Karpas-422 (cell line): ENCODE data around the gene MYH9. TPM values are rescaled to one million over a fixed set of nuclear protein-coding genes. Genes with fewer than 3 reads are reported as not detected.
A peak's percentile ranks its signal among the peaks of the same experiment; 100 is the strongest.

ENCODE experiments used
- DNase-seq: peaks from one replicate; pipeline ENCODE4 v3.0.0-alpha.2; 2015
- H2AFZ ChIP-seq: fragments of 200-600 bp; sonication (generic); 2 replicates; pipeline ENCODE4 v1.6.1; 2014; ENCODE audit warnings: antibody characterized with exemption, low read length, mixed read lengths
- H3K27ac ChIP-seq: fragments of 200-600 bp; sonication (generic); 2 replicates; pipeline ENCODE4 v1.5.1; 2014; ENCODE audit warnings: mild to moderate bottlenecking, low read length, moderate library complexity
- H3K27me3 ChIP-seq: fragments of 200-600 bp; sonication (generic); 2 replicates; pipeline ENCODE4 v1.6.1; 2014; ENCODE audit warnings: low read length, mixed read lengths
- H3K36me3 ChIP-seq: fragments of 200-600 bp; sonication (generic); 2 replicates; pipeline ENCODE4 v1.6.1; 2014; ENCODE audit warnings: low read length, mixed read lengths; ENCODE audit not compliant: insufficient read depth
- H3K4me1 ChIP-seq: fragments of 200-600 bp; sonication (generic); 2 replicates; pipeline ENCODE4 v1.6.1; 2014; ENCODE audit warnings: mild to moderate bottlenecking, low read length, mixed read lengths
- H3K4me2 ChIP-seq: fragments of 200-600 bp; sonication (generic); 2 replicates; pipeline ENCODE4 v1.6.1; 2014; ENCODE audit warnings: low read length, low read depth, mild to moderate bottlenecking; ENCODE audit not compliant: poor library complexity, severe bottlenecking
- H3K4me3 ChIP-seq: fragments of 200-600 bp; sonication (generic); 2 replicates; pipeline ENCODE4 v1.5.1; 2014; ENCODE audit warnings: mild to moderate bottlenecking, antibody characterized with exemption, low read length, mixed read lengths
- H3K79me2 ChIP-seq: fragments of 200-600 bp; sonication (generic); 2 replicates; pipeline ENCODE4 v1.6.1; 2014; ENCODE audit warnings: mild to moderate bottlenecking, low read length, mixed read lengths
- H3K9ac ChIP-seq: fragments of 200-600 bp; sonication (generic); 2 replicates; pipeline ENCODE4 v1.6.0; 2014; ENCODE audit warnings: low read length
- H3K9me2 ChIP-seq: fragments of 200-600 bp; sonication (generic), shearing (Covaris generic); replicated peaks from 2 replicates; pipeline ENCODE4 v1.6.0; 2014; ENCODE audit warnings: mild to moderate bottlenecking, low read length, moderate library complexity; ENCODE audit not compliant: insufficient read depth
- H3K9me3 ChIP-seq: fragments of 300-700, 200-600 bp; sonication (generic); 2 replicates; pipeline ENCODE4 v1.6.1; 2014; ENCODE audit warnings: low read length, mixed read lengths
- H4K20me1 ChIP-seq: fragments of 200-600 bp; sonication (generic); 2 replicates; pipeline ENCODE4 v1.6.1; 2014; ENCODE audit warnings: mild to moderate bottlenecking, antibody characterized with exemption, low read length, low read depth; ENCODE audit not compliant: insufficient read depth
- total RNA-seq: library from RNA; depleted of rRNA; stranded (reverse); fragments of >200 nt; shearing (Covaris generic); gene quantifications from 2 replicates; pipeline ENCODE4 v1.2.3, GENCODE V29; 2014; ENCODE audit warnings: low replicate concordance

Gene MYH9
- total RNA-seq, 1 experiment from 2014 or later = 57.5 TPM

GRCh38 chr22:36364255-36365019 lies 23.3 kb downstream of the MYH9 start:
- no peak for DNase-seq
- no peak overlapping the region for H2AFZ ChIP-seq
- no peak overlapping the region for H3K4me2 ChIP-seq
- peaks cover 15% of the 10 kb centered on the region for H4K20me1 ChIP-seq
- H3K36me3 ChIP-seq = no peaks in the 10 kb centered on the region; the same call in 1 of the 2 replicates
- H3K9me2 ChIP-seq = no peaks in the 10 kb centered on the region
- H3K9me3 ChIP-seq = no peaks in the 10 kb centered on the region
- H3K27me3 ChIP-seq = no peaks in the 10 kb centered on the region
- H3K4me1 ChIP-seq = peaks cover 94% of the 10 kb centered on the region
- no peak overlapping the region for H3K9ac ChIP-seq
- no peak overlapping the region for H3K4me3 ChIP-seq
- H3K27ac ChIP-seq = no peak overlapping the region
- peaks cover 99% of the 10 kb centered on the region for H3K79me2 ChIP-seq

- no peaks in the 10 kb centered on the region; the same call in 1 of the 2 replicates for H3K36me3 ChIP-seq
- no peak for DNase-seq
- no peaks in the 10 kb centered on the region for H3K9me3 ChIP-seq
- H2AFZ ChIP-seq = no peak overlapping the region
- H3K4me1 ChIP-seq = peaks cover 94% of the 10 kb centered on the region
- no peak overlapping the region for H3K4me3 ChIP-seq
- H3K4me2 ChIP-seq = no peak overlapping the region
- peak overlapping the region; percentile 13; the same call in 1 of the 2 replicates for H3K9ac ChIP-seq
- H3K27ac ChIP-seq = 0 out of 2 replicates have a peak overlapping the region, but pooled peaks have one; percentile 9
- H3K9me2 ChIP-seq = no peaks in the 10 kb centered on the region
- H3K79me2 ChIP-seq = peaks cover 99% of the 10 kb centered on the region
- no peaks in the 10 kb centered on the region for H3K27me3 ChIP-seq
- H4K20me1 ChIP-seq = peaks cover 21% of the 10 kb centered on the region
These were observed 24.3 kb downstream of the MYH9 start for GRCh38 chr22:36363349-36363981.

GRCh38 chr22:36362932-36363331 lies 24.8 kb downstream of the MYH9 start:
- Histone ChIP-seq H3K4me1 (peaks cover 89% of the 10 kb centered on the region), H3K79me2 (peaks cover 99% of the 10 kb centered on the region), H3K36me3 (no peaks in the 10 kb centered on the region; the same call in 1 of the 2 replicates), H3K4me2 (no peak overlapping the region), H3K9me2 (no peaks in the 10 kb centered on the region), H3K9me3 (no peaks in the 10 kb centered on the region), H2AFZ (no peak overlapping the region), H3K27me3 (no peaks in the 10 kb centered on the region), H3K9ac (no peak overlapping the region), H3K27ac (0 out of 2 replicates have a peak overlapping the region, but pooled peaks have one; percentile 9), H3K4me3 (no peak overlapping the region), H4K20me1 (peaks cover 19% of the 10 kb centered on the region)
- DNase-seq = no peak

GRCh38 chr22:36362075-36362474 lies 25.7 kb downstream of the MYH9 start:
- Histone ChIP-seq H3K4me3 (no peak overlapping the region), H3K9me3 (no peaks in the 10 kb centered on the region), H3K4me1 (peaks cover 80% of the 10 kb centered on the region), H3K36me3 (no peaks in the 10 kb centered on the region; the same call in 1 of the 2 replicates), H3K27ac (no peak overlapping the region), H3K79me2 (peaks cover 99% of the 10 kb centered on the region), H3K27me3 (no peaks in the 10 kb centered on the region), H3K4me2 (no peak overlapping the region), H2AFZ (no peak overlapping the region), H3K9ac (no peak overlapping the region), H4K20me1 (peaks cover 23% of the 10 kb centered on the region), H3K9me2 (no peaks in the 10 kb centered on the region)
- DNase-seq = no peak

DNA sequence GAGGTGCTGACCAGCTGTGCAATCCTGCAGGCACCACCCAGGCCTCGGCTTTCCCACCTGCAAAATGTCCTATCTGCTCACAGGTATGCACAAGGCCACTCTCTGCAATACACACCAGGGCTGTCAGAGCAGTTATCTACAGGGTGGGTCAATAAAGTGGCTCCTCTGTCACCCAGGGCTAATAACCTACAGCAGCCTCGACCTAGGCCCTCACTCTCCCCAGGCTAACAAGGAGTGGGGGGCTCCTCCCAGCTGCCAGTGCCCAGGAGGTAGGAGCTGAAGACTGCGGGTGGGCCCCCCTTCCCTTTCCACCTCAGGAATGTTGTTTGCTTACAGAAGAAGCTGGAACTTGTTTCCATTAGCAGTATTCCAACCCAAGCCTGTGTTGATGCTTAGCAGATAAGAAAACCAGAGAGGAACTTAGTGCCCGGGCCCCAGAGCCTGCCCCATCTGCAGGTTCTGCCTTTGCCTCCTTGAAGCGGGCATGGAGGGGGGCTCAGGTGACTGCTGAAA lies 26.8 kb downstream of the MYH9 start:
- Histone ChIP-seq H3K9me2 (no peaks in the 10 kb centered on the region), H3K9ac (peak overlapping the region; percentile 24), H3K27ac (peak overlapping the region; percentile 27; the same call in 1 of the 2 replicates), H2AFZ (no peak overlapping the region), H3K4me1 (peaks cover 75% of the 10 kb centered on the region), H3K4me2 (peak overlapping the region; percentile 3), H3K4me3 (no peak overlapping the region), H3K36me3 (no peaks in the 10 kb centered on the region), H3K79me2 (peaks cover 99% of the 10 kb centered on the region), H3K9me3 (no peaks in the 10 kb centered on the region), H4K20me1 (peaks cover 22% of the 10 kb centered on the region; the same call in 1 of the 2 replicates), H3K27me3 (no peaks in the 10 kb centered on the region)
- no peak for DNase-seq

- H3K4me3 ChIP-seq = no peak overlapping the region; the same call in 1 of the 2 replicates
These were observed 27.8 kb downstream of the MYH9 start for GRCh38 chr22:36360011-36360410.

DNA sequence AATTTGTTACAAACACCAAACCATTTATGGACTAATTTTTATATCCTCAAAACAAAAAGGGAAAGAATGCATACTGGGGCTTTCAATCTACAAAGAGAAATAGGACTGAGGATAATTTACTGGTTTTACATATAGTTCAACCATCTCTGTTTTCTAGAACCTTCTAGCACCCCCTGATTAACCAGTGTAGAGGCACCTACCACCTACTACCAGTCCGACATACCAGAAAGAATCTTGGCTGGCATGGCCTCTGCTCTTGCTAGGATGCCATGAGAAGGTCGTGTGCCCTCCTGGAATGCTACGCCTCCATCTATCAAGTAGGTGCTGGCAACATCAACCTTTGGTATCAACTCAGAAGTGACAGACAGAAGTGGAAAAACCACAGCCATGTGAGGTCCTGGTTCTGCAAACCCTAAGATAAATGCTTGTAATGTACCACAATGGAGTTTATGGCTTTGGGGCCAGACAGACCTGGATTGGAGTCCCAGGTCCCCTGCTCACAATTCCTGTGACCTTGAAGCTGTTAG lies 28.2 kb downstream of the MYH9 start:
- no peak for DNase-seq
- no peaks in the 10 kb centered on the region for H3K9me2 ChIP-seq
- peak overlapping the region; percentile 72 for H3K27ac ChIP-seq
- H3K27me3 ChIP-seq = no peaks in the 10 kb centered on the region
- H3K4me1 ChIP-seq = peaks cover 68% of the 10 kb centered on the region
- peak overlapping the region; percentile 26; the same call in 1 of the 2 replicates for H3K9ac ChIP-seq
- no peaks in the 10 kb centered on the region for H3K36me3 ChIP-seq
- H3K4me2 ChIP-seq = peak overlapping the region; percentile 56
- peaks cover 28% of the 10 kb centered on the region for H4K20me1 ChIP-seq
- no peak overlapping the region for H2AFZ ChIP-seq
- H3K4me3 ChIP-seq = peak overlapping the region; percentile 11; the same call in 1 of the 2 replicates
- H3K9me3 ChIP-seq = no peaks in the 10 kb centered on the region
- H3K79me2 ChIP-seq = peaks cover 99% of the 10 kb centered on the region

More at GRCh38 chr22:36360011-36360410, 27.8 kb downstream of the MYH9 start:
- Histone ChIP-seq H3K9me3 (no peaks in the 10 kb centered on the region), H3K27ac (peak overlapping the region; percentile 72; the same call in 1 of the 2 replicates), H4K20me1 (peaks cover 27% of the 10 kb centered on the region), H3K79me2 (peaks cover 99% of the 10 kb centered on the region), H3K9me2 (no peaks in the 10 kb centered on the region), H3K4me1 (peaks cover 72% of the 10 kb centered on the region), H3K27me3 (no peaks in the 10 kb centered on the region), H3K36me3 (no peaks in the 10 kb centered on the region), H2AFZ (no peak overlapping the region), H3K9ac (no peak overlapping the region), H3K4me2 (peak overlapping the region; percentile 56)
- DNase-seq = no peak
